Ovary (tissue), 9 donors: Measurements from ENCODE around the gene FLCN. TPM values are rescaled to one million over a fixed set of nuclear protein-coding genes. Genes with fewer than 3 reads are reported as not detected.

Experiments
- DNase-seq, 5 donors: peaks; one replicate each; pipeline ENCODE4 v3.0.0-alpha.2; 2019 to 2020
- H3K27ac ChIP-seq, 2 donors: fragments of 200-600 bp; one replicate each; pipeline versions ENCODE4 v1.5.1 to v1.8.0; 2019 to 2022
- H3K27me3 ChIP-seq: fragments of 200-600 bp; one replicate; pipeline ENCODE4 v1.8.0; 2022
- H3K36me3 ChIP-seq: fragments of 200-600 bp; sonication (generic); one replicate; pipeline ENCODE4 v1.5.1; 2019
- H3K4me1 ChIP-seq: one replicate; pipeline ENCODE4 v1.8.1; 2013; ENCODE audit warnings: mild to moderate bottlenecking, moderate library complexity; ENCODE audit not compliant: insufficient read depth
- H3K4me3 ChIP-seq: fragments of 200-600 bp; sonication (generic); one replicate; pipeline ENCODE4 v1.5.1; 2017
- H3K9me3 ChIP-seq, 2 donors: fragments of 200-600 bp in 1 of 2; sonication (generic) in 1 of 2; one replicate each; pipeline versions ENCODE4 v1.5.1 to v1.8.1; 2013 to 2019; ENCODE audit warnings: mild to moderate bottlenecking in 1 of 2, moderate library complexity in 1 of 2
- EP300 ChIP-seq: sonication (generic); formaldehyde crosslinking; IDR thresholded peaks from one replicate; pipeline ENCODE4 v1.6.1; 2017; ENCODE audit warnings: antibody characterized with exemption
- POLR2A ChIP-seq: fragments of 450-650 bp; IDR thresholded peaks from one replicate; pipeline ENCODE4 v1.6.1; 2017; ENCODE audit warnings: antibody characterized with exemption, mild to moderate bottlenecking, moderate library complexity
- WGBS, 3 donors: extraction: QIAGEN DNeasy Blood & Tissue Kit in 1 of 3; methylation state at CpG; one replicate each; pipeline versions ENCODE4 v1.1.5 to v1.1.7; 2013 to 2017; 5-methylcytosine and 5-hydroxymethylcytosine counted together
- intact Hi-C, 4 donors: fragments of 100-400 bp; cut with DNase I; formaldehyde crosslinking; loops; one replicate each; pipeline versions ENCODE4 v1.11.0 to v1.15.1; 2022 to 2023
- polyA plus RNA-seq, 2 donors: library from polyadenylated mRNA; stranded (reverse); fragments of 200-250 nt in 1 of 2; fragments of 350-450 nt in 1 of 2; fragmentation: Illumina TruSeq in 1 of 2; extraction: RNeasy Lipid Tissue Mini Kit (QIAGEN cat#74804) in 1 of 2; gene quantifications; one replicate each; pipeline ENCODE4 v1.2.3, GENCODE V29; 2013 to 2014
- small RNA-seq: library from RNA; depleted of rRNA; stranded (forward); fragments of <200 nt; gene quantifications from one replicate; pipeline ENCODE3, GENCODE V24; 2016
- total RNA-seq, 7 donors: library from RNA; depleted of rRNA in 2 of 7; stranded (reverse); fragments of >200 nt in 2 of 7; fragmentation: NEBNext Ultra II Directional in 3 of 7; extraction: Animal tissue kit (Norgen Biotek cat#: 25700) in 3 of 7; gene quantifications; one replicate each; pipeline versions ENCODE4 v1.1.0 to v1.2.4, GENCODE V29; 2016 to 2023
- TF ChIP-seq, protein P1 (sequence below), 3 donors: fragments of 450-650 bp in 2 of 3; fragments of 200-600 bp in 1 of 3; IDR thresholded peaks; one replicate each; pipeline versions ENCODE4 v1.5.1 to v1.8.0; 2016 to 2022; ENCODE audit warnings: antibody characterized with exemption in 3 of 3, mild to moderate bottlenecking in 1 of 3
- donor health status: DM: no; HTN: no; CAD: no; lungs with moderate emphysema.
- donor health status: DM: no; HTN: no; CAD: no.
- donor health status: Bipolar disorder and iron deficiency.
- donor health status: DM: yes; HTN: yes; CAD: no.
- donor health status: DM: no; HTN: no; CAD: no.
- donor health status: DM: yes; HTN: yes; CAD: no.

FLCN gene
- total and polyA plus RNA-seq, 9 donors: 16.4 to 55.7 (median 42.7) TPM

DNA sequence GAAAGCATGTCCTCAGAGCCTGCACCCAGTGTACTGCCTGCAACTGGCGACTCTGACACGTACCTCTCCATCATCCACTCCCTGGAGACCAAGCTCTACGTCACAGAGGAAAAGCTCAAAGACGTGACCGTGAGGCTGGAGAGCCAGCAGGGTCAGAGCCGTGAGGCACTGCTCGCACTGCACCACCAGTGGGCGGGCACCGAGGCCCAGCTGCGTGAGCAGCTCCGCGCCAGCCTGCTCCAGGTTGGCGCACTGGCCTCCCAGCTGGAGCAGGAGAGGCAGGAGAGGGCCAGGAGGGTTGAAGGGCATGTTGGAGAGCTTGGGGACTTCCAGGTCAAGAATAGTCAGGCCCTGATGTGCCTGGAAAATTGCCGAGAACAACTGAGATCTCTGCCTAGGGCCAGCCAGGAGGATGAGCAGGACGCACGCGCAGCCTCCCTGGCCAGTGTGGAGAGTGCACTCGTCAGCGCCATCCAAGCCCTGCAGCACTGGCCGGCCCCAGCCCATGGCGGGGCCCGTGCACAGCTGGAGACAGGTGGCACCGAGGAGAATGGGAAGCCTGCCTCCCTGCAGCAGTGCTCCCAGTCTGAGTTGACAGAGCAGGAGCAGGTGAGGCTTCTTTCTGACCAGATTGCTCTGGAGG lies 71.2 kb downstream of the FLCN start:
- Histone ChIP-seq H3K9me3 (no peaks in the 10 kb centered on the region), H3K4me3 (no peak overlapping the region), H3K36me3 (no peaks in the 10 kb centered on the region), H3K4me1 (no peaks in the 10 kb centered on the region), H3K27ac (no peak overlapping the region), H3K27me3 (no peaks in the 10 kb centered on the region)
- DNase-seq: no peak
- 86 to 89% (median 87%) methylated on average over 22 to 23 of the region's 23 CpGs for WGBS, 3 donors
- TF ChIP-seq, protein P1, sequence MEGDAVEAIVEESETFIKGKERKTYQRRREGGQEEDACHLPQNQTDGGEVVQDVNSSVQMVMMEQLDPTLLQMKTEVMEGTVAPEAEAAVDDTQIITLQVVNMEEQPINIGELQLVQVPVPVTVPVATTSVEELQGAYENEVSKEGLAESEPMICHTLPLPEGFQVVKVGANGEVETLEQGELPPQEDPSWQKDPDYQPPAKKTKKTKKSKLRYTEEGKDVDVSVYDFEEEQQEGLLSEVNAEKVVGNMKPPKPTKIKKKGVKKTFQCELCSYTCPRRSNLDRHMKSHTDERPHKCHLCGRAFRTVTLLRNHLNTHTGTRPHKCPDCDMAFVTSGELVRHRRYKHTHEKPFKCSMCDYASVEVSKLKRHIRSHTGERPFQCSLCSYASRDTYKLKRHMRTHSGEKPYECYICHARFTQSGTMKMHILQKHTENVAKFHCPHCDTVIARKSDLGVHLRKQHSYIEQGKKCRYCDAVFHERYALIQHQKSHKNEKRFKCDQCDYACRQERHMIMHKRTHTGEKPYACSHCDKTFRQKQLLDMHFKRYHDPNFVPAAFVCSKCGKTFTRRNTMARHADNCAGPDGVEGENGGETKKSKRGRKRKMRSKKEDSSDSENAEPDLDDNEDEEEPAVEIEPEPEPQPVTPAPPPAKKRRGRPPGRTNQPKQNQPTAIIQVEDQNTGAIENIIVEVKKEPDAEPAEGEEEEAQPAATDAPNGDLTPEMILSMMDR (IDR thresholded peaks at IDR 0.05): no peak
- TF ChIP-seq POLR2A (no peak), EP300 (no peak)
- intact Hi-C loops: no loop called here

DNA sequence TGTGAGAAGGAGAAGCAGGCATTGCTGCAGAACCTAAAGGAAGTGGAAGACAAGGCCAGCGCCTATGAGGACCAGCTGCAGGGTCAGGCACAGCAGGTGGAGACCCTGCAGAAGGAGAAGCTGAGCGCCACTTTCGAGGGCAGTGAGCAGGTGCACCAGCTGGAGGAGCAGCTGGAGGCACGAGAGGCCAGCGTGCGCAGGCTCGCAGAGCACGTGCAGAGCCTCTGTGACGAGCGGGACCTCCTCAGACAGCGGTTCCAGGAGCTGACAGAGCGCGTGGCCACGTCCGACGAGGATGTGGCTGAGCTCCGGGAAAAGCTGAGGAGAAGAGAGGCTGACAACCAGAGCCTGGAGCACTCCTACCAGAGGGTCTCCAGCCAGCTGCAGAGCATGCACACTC lies 72.3 kb downstream of the FLCN start:
- WGBS, 3 donors: 89 to 93% (median 93%) methylated on average over 17 of the region's 17 CpGs
- no peak for DNase-seq
- Histone ChIP-seq H3K9me3 (no peaks in the 10 kb centered on the region), H3K36me3 (no peaks in the 10 kb centered on the region), H3K4me3 (no peak overlapping the region), H3K27ac (no peak overlapping the region), H3K4me1 (no peaks in the 10 kb centered on the region), H3K27me3 (no peaks in the 10 kb centered on the region)
- no peak for TF ChIP-seq EP300
- TF ChIP-seq, protein P1 (IDR thresholded peaks at IDR 0.05): no peak
- TF ChIP-seq POLR2A: no peak
- intact Hi-C loops: no loop called here

DNA sequence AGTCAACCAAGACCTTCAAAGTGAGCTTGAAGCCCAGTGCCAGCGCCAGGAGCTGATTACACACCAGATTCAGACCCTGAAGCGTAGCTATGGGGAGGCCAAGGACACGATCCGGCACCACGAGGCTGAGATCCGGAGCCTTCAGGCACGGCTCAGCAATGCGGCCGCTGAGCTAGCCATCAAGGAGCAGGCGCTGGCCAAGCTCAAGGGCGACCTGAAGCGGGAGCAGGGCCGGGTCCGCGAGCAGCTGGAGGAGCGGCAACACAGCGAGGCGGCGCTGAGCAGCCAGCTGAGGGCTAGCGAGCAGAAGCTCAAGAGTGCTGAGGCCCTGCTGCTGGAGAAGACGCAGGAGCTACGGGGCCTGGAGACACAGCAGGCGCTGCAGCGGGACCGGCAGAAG lies 72.8 kb downstream of the FLCN start:
- Histone ChIP-seq H3K36me3 (no peaks in the 10 kb centered on the region), H3K27me3 (no peaks in the 10 kb centered on the region), H3K4me1 (no peaks in the 10 kb centered on the region), H3K4me3 (no peak overlapping the region), H3K27ac (no peak overlapping the region), H3K9me3 (no peaks in the 10 kb centered on the region)
- intact Hi-C loops: no loop called here
- TF ChIP-seq EP300 (no peak), POLR2A (no peak)
- peak in 1 of 5 donors; percentile 44 for DNase-seq
- 61 to 85% (median 72%) methylated on average over 25 of the region's 25 CpGs for WGBS, 3 donors

Small RNAs within 50 kb of the gene (small RNA-seq; reads per million reads assigned to genes)
- gene RNU6-767P: not detected

Other genes with a start within 250 kb of the FLCN start
- gene MPRIP, start 194.7 kb downstream of the FLCN start, total RNA-seq: 100 to 1,000 TPM in 5 of 7 donors, 10 to 100 TPM in 2; 72.3 to 256 (median 228) TPM
- 100 to 1,000 TPM; 111 to 184 TPM for gene MPRIP, start 194.7 kb downstream of the FLCN start, polyA plus RNA-seq
- gene PLD6, start 30.8 kb downstream of the FLCN start, total RNA-seq: 10 to 100 TPM in 1 of 7 donors, 1 to 10 TPM in 6; 2.7 to 12.8 (median 7.5) TPM
- 1 to 10 TPM; 7.2 to 7.3 TPM for gene PLD6, start 30.8 kb downstream of the FLCN start, polyA plus RNA-seq
- 10 to 100 TPM; 43.8 to 68.8 (median 49.9) TPM for gene COPS3, start 44.1 kb upstream of the FLCN start, total RNA-seq
- 10 to 100 TPM; 38.1 to 60.1 TPM for gene COPS3, start 44.1 kb upstream of the FLCN start, polyA plus RNA-seq
- gene NT5M, start 66.2 kb upstream of the FLCN start, total RNA-seq: 1 to 10 TPM; 3.8 to 6.6 (median 5.2) TPM
- gene NT5M, start 66.2 kb upstream of the FLCN start, polyA plus RNA-seq: 1 to 10 TPM in 1 of 2 donors, under 1 TPM in 1; 0.53 to 4.9 TPM
- gene MED9, start 239.8 kb upstream of the FLCN start, total RNA-seq: 10 to 100 TPM; 12.5 to 15.7 (median 14.1) TPM
- gene MED9, start 239.8 kb upstream of the FLCN start, polyA plus RNA-seq: 10 to 100 TPM; 11.5 to 13.8 TPM